AG04450 (cell line): ENCODE measurements around the gene OR2B3. TPM values are rescaled to one million over a fixed set of nuclear protein-coding genes. Genes with fewer than 3 reads are reported as not detected.
"Not testable (repeated sequence)": the region's sequence is repeated elsewhere in the genome, so short reads cannot be mapped to it uniquely, and the experiment has no call there.

Experiments used
- CTCF ChIA-PET: fragments of 300-600, 350-600 bp; formaldehyde crosslinking; extraction: SDS; loops from one replicate; lab custom pipeline; 2022; ENCODE audit warnings: antibody characterized with exemption, inconsistent platforms; lab: Charles Lee
- POLR2A ChIA-PET: fragments of 350-600 bp; formaldehyde crosslinking; extraction: SDS; loops from one replicate; lab custom pipeline; 2021; ENCODE audit warnings: antibody characterized with exemption, inconsistent platforms; lab: Yijun Ruan, JAX
- DNase-seq: peaks from one replicate; pipeline ENCODE4 v3.0.0-alpha.2; 2011; ENCODE audit warnings: low read depth, low spot score
- H3K27ac ChIP-seq: one replicate; pipeline ENCODE4 v1.5.1; 2012; ENCODE audit warnings: low read depth, low read length, control low read depth
- H3K27me3 ChIP-seq: one replicate; pipeline ENCODE4 v1.6.0; 2012; ENCODE audit warnings: low read length; ENCODE audit not compliant: control insufficient read depth, insufficient read depth
- H3K4me3 ChIP-seq: 2 replicates; pipeline ENCODE4 v1.5.1; 2011; ENCODE audit warnings: mild to moderate bottlenecking, low read depth, low read length, control low read depth
- H3K9me3 ChIP-seq: 2 replicates; pipeline ENCODE4 v1.5.1; 2012; ENCODE audit warnings: low read length; ENCODE audit not compliant: control insufficient read depth, insufficient read depth
- polyA minus RNA-seq: library from RNA; depleted of rRNA, polyadenylated mRNA; stranded (reverse); fragments of >200 nt; gene quantifications from 2 replicates; pipeline ENCODE4 v1.2.3, GENCODE V29; 2011; rRNA and poly(A)+ RNA removed
- polyA plus RNA-seq: library from polyadenylated mRNA; depleted of rRNA; stranded (reverse); fragments of >200 nt; gene quantifications from 2 replicates; pipeline ENCODE4 v1.2.3, GENCODE V29; 2011; rRNA removed
- TF ChIP-seq, protein P1 (sequence below): IDR thresholded peaks from 2 replicates; pipeline ENCODE4 v1.5.1; 2011; ENCODE audit warnings: low read depth, low read length, control low read depth, inconsistent platforms

OR2B3 gene
- polyA plus RNA-seq (not detected in 2 replicates), polyA minus RNA-seq (not detected in 2 replicates)

DNA sequence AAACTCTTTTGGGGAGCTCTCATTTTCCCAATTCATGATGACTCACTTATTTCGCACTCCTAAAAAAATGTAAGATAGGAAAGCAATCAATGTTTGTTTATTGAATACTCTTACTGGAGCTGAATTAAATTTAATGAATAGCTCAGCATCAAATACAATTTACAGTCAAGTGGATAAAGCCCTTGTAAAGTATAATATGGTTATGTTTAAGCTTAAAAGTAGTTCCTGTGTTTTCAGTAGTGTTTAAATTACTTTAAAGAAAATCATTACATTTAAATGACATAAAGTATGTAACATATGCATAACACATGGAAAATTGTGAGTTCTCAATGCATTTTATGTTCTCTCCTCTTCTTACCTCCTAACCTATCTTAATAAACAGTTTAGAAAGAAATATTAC, at the start of gene OR2B3:
TSS of gene OR2B3 (minus strand) at position 101 of the 400 bp plus-strand sequence. CDS start at position 36, 65 bp downstream.
- DNase-seq, result no peak
- ChIA-PET CTCF (interaction anchor here (0.6 kb wide), 1 partner anchor 736 kb away, joined by 3 read pairs; no protein-coding TSS in a partner anchor), POLR2A (no interaction called here)
- Histone ChIP-seq H3K27me3 (no peaks in the 10 kb centered on the region), H3K27ac (no peak within 1 kb of the TSS), H3K9me3 (no peaks in the 10 kb centered on the region), H3K4me3 (no peak within 1 kb of the TSS)
- TF ChIP-seq, protein P1, sequence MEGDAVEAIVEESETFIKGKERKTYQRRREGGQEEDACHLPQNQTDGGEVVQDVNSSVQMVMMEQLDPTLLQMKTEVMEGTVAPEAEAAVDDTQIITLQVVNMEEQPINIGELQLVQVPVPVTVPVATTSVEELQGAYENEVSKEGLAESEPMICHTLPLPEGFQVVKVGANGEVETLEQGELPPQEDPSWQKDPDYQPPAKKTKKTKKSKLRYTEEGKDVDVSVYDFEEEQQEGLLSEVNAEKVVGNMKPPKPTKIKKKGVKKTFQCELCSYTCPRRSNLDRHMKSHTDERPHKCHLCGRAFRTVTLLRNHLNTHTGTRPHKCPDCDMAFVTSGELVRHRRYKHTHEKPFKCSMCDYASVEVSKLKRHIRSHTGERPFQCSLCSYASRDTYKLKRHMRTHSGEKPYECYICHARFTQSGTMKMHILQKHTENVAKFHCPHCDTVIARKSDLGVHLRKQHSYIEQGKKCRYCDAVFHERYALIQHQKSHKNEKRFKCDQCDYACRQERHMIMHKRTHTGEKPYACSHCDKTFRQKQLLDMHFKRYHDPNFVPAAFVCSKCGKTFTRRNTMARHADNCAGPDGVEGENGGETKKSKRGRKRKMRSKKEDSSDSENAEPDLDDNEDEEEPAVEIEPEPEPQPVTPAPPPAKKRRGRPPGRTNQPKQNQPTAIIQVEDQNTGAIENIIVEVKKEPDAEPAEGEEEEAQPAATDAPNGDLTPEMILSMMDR, result no peak

DNA sequence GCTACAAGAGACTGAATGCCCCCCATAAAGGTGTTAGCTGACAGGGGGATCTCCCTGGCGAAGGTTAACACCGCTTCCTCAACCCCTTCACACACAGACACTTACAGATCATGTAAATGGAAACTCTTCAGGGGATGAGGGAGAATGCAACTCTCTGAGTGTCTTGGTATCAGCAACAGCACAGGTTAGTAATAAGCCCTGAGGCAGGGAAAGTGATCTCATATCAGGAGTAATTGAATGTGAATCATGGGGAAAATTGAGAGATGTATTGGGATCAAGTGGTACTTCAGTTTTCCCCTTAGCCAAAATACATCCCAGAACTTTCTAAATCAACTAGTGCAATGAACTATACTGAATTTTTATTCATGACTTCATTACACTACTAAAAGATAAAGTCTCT, 44.6 kb upstream of the OR2B3 start:
- DNase-seq, result no peak
- H3K4me3 ChIP-seq, result no peak overlapping the region
- POLR2A ChIA-PET, result no interaction called here
- H3K27me3 ChIP-seq, result no peaks in the 10 kb centered on the region
- CTCF ChIA-PET, result no interaction called here
- peaks cover 11% of the 10 kb centered on the region for H3K9me3 ChIP-seq
- TF ChIP-seq, protein P1, result no peak
- H3K27ac ChIP-seq, result no peak overlapping the region

DNA sequence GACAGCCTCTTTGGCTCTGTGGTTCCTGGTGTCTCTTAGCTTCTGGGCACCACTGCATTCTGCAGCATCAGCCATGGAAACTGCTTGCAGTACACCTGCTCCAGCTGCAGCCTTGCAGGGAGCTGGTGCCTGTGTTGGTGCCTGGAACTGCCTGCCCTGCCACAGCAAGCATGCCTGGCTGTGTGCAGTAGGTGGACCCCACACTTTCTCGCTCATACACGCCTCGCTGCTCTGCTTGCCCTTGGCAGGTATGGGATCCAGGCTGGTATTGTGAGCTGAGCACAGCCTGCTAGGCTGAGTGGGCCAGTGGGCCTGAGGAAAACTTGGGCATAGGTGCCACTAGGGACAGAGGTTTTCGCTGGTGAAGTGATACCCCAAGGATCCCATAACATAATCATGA, 43.5 kb upstream of the OR2B3 start:
- DNase-seq, result no peak
- H3K27ac ChIP-seq, result no peak overlapping the region
- no peaks in the 10 kb centered on the region for H3K27me3 ChIP-seq
- H3K9me3 ChIP-seq, result peaks cover 11% of the 10 kb centered on the region
- no peak overlapping the region for H3K4me3 ChIP-seq
- ChIA-PET CTCF (no interaction called here), POLR2A (no interaction called here)
- TF ChIP-seq, protein P1, result no peak

- CTCF ChIA-PET, result no interaction called here
- no peak overlapping the region for H3K27ac ChIP-seq
- POLR2A ChIA-PET, result no interaction called here
- H3K4me3 ChIP-seq, result no peak overlapping the region
- H3K27me3 ChIP-seq, result no peaks in the 10 kb centered on the region
- TF ChIP-seq, protein P1, result no peak
- no peak for DNase-seq
- H3K9me3 ChIP-seq, result peaks cover 11% of the 10 kb centered on the region
These were observed 42.4 kb upstream of the OR2B3 start for GRCh38 chr6:29129326-29130012.

DNA sequence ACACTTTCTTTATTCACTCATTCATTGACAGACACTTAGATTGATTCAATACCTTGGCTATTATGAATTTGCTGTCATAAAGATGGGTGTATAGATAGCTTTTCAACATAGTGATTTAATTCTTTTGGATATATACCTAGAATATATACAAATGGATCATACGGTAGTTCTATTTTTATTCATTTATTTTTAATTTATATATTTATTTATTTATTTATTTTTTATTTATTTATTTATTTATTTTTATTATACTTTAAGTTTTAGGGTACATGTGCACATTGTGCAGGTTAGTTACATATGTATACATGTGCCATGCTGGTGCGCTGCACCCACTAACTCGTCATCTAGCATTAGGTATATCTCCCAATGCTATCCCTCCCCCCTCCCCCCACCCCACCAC, 27.9 kb upstream of the OR2B3 start:
- DNase-seq, POLR2A ChIA-PET, CTCF ChIA-PET: not testable (repeated sequence)

More for the DNA sequence above, 27.9 kb upstream of the OR2B3 start:
- H3K9me3 ChIP-seq, H3K27me3 ChIP-seq, H3K4me3 ChIP-seq, H3K27ac ChIP-seq: not testable (repeated sequence)
